ENCODE data around the gene HSPB7.
"Not testable (repeated sequence)": the region's sequence is repeated elsewhere in the genome, so short reads cannot be mapped to it uniquely, and the experiment has no call there.

The HSPB7 gene

DNA sequence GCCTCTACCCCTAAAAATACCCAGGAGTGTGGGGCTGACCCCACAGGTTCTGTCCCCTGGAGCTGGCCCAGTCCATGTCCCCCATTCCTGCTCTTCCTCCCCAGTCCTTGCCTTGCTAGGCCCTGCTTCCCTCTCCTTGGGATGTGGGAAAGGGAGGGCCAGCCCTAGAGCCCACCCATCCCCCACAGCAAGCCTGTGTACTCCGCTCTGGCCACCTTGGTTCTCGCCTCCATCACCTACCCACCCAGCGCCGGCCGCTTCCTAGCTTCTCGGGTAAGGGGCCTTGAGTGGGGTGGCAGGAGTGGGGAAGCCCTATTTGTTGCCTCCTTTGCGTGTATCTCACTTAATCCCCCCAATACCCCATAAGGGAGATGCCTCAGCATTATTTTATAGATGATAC is 32.5 kb upstream of the HSPB7 start:
- DNase-seq (no peak), ATAC-seq (no peak)

DNA sequence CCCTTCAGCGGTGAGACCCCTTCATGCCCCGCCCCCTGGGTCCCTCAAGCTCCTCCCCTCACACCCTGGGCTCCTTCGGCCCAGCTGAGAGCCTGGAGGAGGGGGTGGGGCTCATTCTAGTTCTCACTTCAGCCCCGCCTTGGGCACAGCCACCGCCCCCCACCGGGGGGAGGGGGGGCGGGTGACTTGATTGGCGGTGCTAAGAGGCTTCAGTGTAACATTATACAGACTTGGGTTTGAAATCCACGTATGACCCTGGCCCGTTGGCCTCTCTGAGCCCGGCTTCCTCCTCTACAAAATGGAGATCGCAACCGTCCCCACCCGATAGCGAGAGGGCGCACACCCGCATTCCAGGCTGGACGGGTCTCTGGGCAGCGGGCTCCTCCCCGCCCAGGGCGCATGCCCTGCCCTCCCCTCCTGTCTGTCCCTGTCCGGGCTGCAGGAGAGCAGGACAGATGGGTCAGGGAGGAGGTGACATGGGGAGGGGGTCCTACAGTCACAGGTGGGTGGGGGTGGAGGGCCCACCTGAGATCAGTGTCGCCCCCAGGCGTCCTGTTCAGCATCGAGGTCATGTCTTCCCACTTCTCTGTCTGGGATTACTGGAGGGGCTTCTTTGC is 30.8 kb upstream of the HSPB7 start:
- ATAC-seq, result no peak
- DNase-seq, result peak; percentile 36

DNA sequence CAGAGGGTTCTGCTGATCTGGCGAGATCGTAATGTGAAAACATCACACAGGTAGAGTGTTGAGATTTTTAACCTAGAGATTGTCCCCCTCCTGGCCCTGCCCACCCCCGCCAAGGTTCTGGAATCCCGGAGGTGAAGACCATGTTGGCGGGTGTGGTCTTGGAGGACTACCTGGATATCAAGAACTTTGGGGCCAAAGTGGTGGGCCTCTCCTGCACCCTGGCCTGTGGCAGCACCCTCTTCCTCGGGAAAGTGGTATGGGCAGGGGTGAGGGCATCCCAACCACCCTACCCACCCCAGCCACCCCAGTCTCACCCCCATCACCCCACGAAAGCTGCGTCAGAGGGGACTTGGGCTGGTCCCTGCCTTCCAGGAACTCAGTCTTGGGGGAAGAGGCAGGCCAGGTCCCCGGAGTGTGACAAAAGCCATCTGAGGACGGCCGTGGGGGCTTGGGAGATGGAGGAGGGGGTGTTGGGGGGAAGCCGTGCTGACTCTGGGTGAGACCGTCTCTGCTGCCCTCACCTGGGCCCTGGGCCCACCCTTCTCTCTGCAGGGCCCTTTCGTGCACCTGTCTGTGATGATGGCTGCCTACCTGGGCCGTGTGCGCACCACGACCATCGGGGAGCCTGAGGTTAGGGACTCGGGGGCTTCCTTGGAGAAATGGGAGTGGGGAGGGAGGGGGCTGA is 30.1 kb upstream of the HSPB7 start:
- DNase-seq (no peak), ATAC-seq (no peak)

DNA sequence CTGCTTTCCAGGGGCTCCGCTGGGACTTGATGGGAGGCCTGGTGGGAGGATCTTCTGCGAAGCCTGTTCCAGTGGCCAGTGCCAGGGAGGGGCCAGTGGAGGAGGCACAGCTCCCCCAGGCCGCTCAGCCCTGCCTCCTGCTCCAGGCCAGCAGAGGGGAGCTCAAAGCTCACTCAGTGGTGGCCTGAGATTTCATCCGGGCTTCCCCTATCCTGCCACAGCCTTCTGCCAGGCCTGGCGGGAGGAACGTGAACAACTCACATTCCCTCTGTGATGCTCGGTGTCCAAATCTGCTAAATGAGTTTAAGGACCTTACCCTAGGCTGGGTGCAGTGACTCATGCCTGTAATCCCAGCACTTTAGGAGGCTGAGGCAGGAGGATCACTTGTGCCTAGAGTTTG is 29.0 kb upstream of the HSPB7 start:
- ATAC-seq (no peak), DNase-seq (no peak)

DNA sequence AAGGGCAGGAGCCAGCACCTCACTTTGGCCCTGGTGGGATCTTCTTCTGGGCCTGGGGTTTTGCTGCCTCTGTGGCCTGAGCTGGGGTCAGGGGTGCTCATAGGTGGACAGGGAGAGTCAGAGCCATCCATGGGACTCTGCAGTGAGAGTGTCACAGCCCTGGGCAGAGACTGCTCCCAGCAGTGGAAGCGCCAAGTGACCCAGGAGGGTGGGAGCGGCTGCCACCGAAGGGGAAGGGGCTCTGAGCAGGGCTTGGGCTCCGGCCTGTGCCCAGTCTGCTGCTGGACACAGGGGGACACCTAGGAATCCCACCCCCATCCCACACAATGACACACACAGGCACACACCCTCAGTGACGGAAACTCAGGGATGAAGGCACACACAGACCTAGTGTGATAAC is 26.1 kb upstream of the HSPB7 start:
- DNase-seq, result no peak
- ATAC-seq, result no peak

DNA sequence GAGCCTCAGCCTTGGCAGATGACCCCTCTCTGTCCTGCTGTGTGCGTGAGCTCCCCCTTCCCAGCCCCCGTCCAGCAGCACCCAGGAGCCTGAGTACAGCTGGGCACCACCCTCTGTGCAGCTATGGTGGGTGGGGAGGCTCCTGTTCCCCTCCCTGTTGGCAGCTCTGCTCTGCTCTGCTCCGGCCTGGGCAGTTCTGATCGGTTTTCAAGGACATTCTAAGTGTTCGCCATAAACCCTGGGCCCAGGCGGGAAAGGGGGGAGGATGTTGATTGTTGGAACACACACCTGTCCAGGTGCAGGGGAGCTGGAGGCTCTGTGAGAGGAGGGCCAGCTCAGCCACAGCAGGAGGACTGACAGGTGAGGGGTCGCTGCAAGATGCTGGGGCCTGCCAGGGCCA is 25.7 kb upstream of the HSPB7 start, which contains the start of gene CLCNKB:
Gene CLCNKB, plus strand, starts transcription at position 262 of the 400 bp plus-strand sequence. CDS start 711 bp downstream, outside the sequence.
- ATAC-seq (no peak), DNase-seq (no peak)

DNA sequence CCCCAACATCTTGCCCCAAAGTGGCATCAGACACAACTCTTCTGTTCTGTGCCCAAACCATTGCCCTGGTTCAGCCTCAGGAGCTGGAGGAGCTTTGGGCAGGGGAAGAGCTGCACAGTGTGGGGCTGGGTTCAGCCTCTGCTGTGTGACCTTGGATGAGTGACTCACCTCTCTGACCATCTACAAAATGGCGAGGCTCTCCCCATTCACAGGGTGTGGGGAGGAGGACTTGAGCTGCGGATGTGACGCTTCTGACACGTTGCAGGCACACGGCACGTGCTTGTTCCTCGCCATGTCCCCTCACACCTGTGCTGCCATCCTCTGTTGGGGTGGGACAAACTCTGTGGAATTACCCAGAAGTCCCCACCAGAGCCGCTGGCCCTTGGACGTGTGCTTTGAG is 24.8 kb upstream of the HSPB7 start:
- not testable (repeated sequence) for ATAC-seq

DNA sequence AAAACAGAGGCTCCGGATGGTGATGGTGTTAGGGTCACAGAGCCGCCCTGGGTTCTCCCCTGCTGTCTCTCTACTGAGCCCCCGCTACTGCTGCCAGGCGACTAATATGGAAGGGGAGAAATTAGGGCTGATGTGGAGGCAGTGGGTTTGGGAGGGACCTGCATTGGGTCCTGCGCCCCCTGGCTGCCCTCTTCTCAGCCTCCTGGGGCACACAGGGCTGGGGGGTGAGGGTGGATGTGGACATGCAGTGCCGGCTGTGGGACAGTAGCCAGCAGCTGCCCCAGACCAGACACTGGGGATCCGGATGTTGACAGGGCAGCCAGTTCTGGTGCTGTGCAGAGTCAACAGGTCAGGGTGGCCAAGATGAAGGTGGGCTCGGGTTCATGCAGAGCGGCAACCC is 24.3 kb upstream of the HSPB7 start:
- DNase-seq, result no peak
- ATAC-seq, result no peak

More for the DNA sequence above, 24.8 kb upstream of the HSPB7 start:
- not testable (repeated sequence) for DNase-seq

DNA sequence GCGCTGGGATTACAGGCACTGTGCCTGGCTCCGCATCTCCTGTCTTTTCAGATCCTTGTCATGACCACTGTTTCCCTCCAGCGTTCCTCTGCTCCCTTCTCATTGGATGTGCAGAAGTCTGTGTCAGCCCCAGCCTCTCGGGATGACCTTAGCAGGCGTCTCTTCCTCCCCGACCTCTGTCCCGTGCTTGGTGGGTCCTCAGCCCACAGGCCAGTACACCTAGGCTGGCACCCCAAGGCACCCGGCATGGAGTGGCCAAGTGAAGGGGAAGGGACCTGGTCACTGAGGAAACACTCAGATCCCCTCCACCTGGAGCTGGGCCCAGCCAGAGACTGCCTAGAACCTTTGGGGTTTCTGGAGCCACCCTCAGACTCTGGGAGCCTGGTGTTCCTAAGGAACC is 23.4 kb upstream of the HSPB7 start:
- ATAC-seq (no peak), DNase-seq (no peak)

DNA sequence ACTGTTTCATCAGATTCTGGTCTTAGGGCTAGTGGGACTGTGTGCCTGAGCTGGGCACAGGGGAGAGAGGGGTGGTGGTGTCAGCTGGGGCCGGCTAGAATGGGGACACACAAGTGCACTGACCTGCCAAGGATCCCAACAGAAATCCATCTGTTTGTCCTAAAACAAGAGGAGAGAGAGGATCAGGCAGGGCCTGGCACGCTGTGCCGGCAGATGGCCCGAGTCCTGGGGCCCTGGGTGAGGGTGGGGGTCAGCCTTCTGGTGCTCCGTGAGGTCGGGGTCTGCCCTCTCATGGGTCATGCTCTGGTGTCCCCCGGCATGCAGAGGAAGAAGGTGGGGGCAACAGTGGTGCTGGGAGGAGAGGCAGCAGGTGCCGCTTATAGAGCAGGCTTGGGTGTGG is 22.0 kb upstream of the HSPB7 start:
- not testable (repeated sequence) for ATAC-seq, DNase-seq

DNA sequence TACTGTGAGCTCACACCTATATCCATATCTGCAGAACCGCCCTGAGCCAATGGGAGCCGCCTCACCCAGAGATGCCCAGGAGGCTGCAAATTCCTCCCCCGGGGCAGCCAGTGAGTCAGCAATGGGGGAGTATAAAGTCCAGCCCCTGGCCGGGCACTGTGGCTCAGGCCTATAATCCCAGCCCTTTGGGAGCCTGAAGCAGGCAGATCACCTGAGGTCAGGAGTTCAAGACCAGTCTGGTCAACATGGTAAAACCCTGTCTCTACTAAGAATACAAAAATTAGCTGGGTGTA is 20.7 kb upstream of the HSPB7 start:
- ATAC-seq, result no peak

DNA sequence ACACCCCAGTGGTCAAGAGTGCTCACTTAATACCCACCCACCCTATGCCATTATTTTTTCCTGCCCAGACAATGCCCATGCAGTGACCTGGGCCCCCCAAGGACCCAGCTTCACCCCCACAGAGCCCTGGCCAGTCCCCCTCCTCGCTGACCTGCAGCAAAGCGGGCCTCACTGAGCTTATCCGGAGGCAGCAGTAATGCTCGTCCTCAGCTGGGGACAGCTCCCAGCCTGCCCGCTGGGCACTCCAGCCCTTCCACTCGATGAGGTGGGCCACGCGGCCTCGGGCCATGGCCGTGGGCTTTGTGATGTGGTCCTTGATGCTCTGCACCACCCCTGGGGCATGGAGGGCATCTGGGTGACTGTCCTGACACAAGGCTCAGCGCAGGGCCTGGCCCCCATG is 18.6 kb upstream of the HSPB7 start:
- DNase-seq, ATAC-seq: not testable (repeated sequence)

More for the DNA sequence above, 20.7 kb upstream of the HSPB7 start:
- DNase-seq, result no peak

DNA sequence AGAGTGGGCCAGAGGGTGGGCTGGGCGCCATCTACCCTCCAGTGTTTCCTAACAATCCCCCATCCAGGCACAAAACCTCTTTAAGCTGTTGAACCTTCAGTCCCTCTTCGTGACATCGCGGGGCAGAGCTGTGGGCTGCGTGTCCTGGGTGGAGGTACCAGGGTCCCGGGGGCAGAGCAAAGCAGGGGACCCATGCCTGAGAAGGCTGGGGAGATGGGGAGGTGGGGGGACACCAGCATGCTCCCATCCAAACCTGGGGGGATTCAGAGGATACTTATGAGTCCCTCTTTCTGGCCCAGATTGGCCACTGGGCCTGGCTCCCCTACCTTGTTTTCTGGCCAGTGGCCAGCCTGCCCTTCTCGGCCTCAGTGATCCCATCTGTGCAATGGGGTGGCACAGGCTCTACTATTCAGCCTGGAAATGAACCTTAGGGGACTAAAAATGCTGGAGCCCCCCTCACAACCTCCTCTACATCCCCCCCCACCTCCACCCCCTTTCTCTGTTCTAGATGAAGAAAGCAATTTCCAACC is 15.3 kb upstream of the HSPB7 start:
- not testable (repeated sequence) for DNase-seq

DNA sequence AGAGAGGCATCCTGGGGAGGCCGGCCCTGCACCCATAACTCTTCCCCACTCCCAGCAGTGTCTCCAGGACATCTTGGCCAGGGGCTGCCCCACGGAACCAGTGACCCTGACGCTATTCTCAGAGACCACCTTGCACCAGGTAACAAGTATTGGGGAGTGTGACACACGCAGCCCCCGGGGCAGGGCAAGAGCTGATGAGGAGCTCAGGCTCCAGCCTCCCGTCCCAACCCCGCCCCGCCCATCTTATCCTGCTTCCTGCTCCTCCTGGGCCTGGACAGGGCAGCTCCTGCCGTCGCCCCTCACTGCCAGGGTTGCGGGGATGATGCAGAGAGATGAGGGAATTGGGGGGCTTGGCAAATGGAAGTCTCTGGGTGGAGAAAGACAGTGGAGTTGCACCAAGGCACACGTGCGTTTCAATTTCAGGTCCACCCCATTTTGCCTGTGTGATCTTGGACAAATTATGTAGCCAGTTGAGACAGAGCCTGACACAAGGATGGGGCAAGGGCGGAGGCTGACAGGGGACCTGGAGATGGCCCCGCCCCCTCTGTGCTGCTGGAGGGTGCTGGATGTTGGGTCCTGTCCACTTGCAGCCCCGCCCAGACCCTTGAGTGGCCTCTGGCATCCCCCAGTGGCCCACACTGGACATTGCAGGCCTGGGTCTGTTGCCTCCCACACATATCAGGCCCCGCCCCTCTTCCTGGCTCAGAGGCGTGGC is 14.7 kb upstream of the HSPB7 start:
- peak; percentile 76 for DNase-seq
- ATAC-seq, result peak; percentile 78

More for the DNA sequence above, 15.3 kb upstream of the HSPB7 start:
- not testable (repeated sequence) for ATAC-seq

DNA sequence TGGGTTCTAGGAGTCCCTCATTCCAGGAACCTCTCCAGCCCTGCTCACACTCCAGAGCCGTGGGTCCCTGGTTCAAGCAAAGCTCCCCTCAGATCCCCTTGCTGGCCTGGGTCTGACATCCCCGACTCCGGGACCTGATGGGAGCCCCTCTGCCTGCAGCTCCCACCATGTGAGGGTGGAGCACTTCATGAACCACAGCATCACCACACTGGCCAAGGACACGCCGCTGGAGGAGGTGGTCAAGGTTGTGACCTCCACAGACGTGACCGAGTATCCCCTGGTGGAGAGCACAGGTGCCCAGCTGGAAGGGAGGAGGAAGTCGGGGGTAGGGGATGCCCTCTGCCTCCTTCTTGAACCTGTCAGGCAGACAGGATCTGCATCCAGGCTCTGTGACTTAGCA is 13.7 kb upstream of the HSPB7 start:
- ATAC-seq (no peak), DNase-seq (no peak)

DNA sequence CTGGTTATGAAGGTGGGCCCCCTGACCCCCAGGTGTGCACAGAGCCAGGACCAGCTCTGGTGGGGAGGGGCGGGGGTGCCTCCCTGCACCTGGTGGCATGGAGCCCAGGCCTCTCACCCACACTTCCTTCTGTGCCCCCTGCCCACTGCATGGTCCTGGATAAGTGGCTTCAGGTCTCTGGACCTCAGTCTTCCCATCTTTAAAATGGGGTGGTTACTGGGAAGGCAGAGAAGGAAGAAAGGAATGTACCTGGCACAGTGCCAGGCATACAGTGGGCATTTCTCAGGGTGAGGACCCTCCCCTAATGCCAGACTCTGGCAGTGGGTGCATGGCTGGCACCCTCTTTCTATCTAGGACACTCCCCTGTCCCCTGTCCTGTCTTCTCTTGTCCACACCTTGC is 11.4 kb upstream of the HSPB7 start:
- no peak for ATAC-seq
- no peak for DNase-seq

DNA sequence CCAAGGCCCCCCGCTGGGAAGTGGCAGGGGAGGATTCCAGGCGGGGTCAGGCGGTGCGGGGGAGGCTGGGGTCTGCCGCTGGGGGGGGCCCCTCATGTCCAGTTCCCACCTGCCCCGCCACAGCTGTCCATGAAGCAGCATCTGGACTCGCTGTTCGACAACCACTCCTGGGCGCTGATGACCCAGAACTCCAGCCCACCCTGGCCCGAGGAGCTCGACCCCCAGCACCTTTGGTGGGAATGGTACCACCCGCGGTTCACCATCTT is 11.1 kb upstream of the HSPB7 start:
- not testable (repeated sequence) for DNase-seq

DNA sequence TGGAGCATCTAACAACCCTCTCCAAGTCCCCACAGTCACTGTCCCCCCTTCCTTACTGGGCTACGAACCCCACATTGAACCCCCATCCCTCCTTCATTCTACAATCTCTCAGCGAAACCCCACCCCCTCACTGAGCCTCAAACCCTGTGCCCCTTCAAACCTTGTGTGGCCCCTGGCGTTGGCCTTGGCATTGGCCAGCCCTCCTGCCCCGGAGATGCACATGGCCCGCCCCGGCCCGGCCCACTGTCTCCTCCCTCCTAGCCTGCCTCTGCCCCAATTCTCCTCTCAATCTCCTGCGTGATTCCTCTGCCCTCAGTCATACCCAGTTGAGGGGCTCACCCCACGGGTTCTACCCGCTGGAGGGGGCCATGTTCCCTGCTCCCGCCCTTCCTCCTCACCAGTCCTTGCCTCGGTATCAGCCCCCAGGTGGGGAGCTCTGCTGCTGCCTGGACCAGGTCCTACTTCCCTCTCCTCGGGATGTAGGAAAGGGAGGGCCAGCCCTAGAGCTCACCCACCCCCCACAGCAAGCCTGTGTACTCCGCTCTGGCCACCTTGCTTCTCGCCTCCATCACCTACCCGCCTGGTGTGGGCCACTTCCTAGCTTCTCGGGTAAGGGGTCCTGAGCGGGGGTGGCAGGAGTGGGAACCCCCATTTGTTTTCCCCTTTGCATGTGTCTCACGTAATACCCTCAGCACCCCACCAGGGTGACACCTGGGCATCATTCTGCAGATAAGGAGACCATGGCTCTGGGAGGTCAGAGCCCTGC is 10.6 kb upstream of the HSPB7 start:
- DNase-seq (no peak), ATAC-seq (no peak)

More for the DNA sequence above, 11.1 kb upstream of the HSPB7 start:
- ATAC-seq, result not testable (repeated sequence)

DNA sequence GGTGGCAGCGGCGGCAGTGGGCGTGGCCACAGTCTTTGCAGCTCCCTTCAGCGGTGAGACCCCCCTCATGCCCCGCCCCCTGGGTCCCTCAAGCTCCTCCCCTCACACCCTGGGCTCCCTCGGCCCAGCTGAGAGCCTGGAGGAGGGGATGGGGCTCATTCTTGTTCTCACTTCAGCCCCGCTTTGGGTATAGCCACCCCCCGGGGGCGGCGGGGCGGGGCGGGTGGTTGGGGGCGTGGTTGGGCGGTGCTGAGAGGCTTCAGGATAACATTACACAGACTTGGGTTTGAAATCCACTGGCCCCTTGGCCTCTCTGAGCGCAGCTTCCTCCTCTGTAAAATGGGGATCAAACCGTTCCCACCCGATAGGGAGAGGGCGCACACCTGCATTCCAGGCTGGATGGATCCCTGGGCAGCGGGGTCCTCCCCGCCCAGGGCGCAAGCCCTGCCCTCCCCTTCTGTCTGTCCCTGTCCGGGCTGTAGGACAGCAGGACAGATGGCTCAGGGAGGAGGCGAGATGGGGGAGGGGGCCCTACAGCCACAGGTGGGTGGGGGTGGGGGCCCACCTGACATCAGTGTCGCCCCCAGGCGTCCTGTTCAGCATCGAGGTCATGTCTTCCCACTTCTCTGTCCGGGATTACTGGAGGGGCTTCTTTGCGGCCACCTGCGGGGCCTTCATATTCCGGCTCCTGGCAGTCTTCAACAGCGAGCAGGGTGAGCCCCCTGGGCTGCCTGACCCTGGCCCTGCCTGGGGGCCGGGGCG is 9.1 kb upstream of the HSPB7 start:
- ATAC-seq (peak; percentile 13), DNase-seq (peak; percentile 30)

DNA sequence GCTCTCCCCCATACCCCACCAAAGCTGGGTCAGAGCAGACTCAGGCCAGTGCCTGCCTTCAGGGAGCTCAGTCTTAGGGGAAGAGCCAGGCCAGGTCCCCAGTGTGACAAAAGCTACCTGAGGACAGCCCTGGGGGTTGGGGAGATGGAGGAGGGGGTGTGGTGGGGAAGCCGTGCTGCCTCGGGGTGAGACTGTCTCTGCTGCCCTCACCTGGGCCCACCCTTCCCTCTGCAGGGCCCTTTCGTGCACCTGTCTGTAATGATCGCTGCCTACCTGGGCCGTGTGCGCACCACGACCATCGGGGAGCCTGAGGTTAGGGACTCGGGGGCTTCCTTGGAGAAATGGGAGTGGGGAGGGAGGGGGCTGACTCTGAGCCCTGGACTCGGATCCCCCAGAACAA is 8.5 kb upstream of the HSPB7 start:
- ATAC-seq, DNase-seq: not testable (repeated sequence)

DNA sequence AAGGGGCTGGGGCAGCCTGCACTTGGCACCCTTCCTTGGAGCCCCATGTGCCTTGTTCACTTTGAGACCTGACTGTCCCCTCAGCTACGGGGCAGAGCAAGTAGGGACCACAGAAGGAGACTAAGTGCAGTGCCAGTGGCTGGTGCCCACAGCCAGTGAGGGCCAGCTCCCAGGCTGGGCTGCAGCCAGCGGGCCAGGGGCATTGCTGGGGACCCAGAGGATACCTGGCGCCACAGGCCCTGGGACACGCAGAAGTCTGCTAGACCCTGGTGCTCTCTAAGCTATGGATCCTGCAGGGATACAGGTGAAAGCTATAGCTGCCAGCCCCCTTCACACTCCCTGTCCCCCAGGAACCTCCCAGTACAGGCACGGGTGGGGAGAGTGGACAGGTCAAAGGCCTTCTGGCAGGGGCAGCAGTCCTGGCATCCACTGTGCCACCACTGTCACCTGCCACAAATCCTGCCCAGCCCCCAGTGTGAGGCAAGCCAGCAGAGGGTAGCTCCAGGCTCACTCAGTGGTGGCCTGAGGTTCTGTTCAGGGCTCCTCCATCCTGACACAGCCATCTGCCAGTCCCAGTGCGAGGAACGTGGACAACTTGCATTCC is 5.3 kb upstream of the HSPB7 start:
- DNase-seq (no peak), ATAC-seq (no peak)

Measured in stimulated activated naive CD8-positive, alpha-beta T cell treated with anti-CD3 and anti-CD28 coated beads, Interleukin-15, Interleukin-2, amounts not matched to agents 100 U/mL and 50 U/mL, for 24 hours (primary cell).